HepG2 (cell line): ENCODE data around the gene MED1.

ENCODE experiments used
- ASH2L ChIP-seq: fragments of 300-600, 200-600 bp; sonication (generic); IDR thresholded peaks from 2 replicates; pipeline ENCODE4 v1.7.0; 2017; ENCODE audit warnings: low read depth, mild to moderate bottlenecking, moderate library complexity, mixed read lengths, low read length; ENCODE audit not compliant: insufficient read length
- CHD2 ChIP-seq: IDR thresholded peaks from 2 replicates; pipeline ENCODE4 v1.6.1; 2011; ENCODE audit warnings: low read depth, low read length, improper control_type of control experiment
- JUNB ChIP-seq: sonication (generic); formaldehyde crosslinking; IDR thresholded peaks from 2 replicates; pipeline ENCODE4 v1.8.0; 2022; ENCODE audit warnings: missing genetic modification reagents, mild to moderate bottlenecking, borderline replicate concordance
- SMAD1 ChIP-seq: sonication (generic); formaldehyde crosslinking; IDR thresholded peaks from 2 replicates; pipeline ENCODE4 v1.4.0; 2020; ENCODE audit warnings: missing genetic modification reagents, low read depth, mild to moderate bottlenecking, borderline replicate concordance
- YY1 ChIP-seq: IDR thresholded peaks from 2 replicates; pipeline ENCODE4 v1.6.1; 2011; ENCODE audit warnings: low read length, low read depth, moderate library complexity, mild to moderate bottlenecking; ENCODE audit not compliant: insufficient read depth, insufficient replicate concordance
- ZNF253 ChIP-seq: sonication (generic); formaldehyde crosslinking; IDR thresholded peaks from 2 replicates; pipeline ENCODE4 v1.8.0; 2022; ENCODE audit warnings: mild to moderate bottlenecking, missing genetic modification reagents, borderline replicate concordance
- ZNF350 ChIP-seq: sonication (generic); formaldehyde crosslinking; IDR thresholded peaks from 2 replicates; pipeline ENCODE4 v1.4.0; 2020; ENCODE audit warnings: mild to moderate bottlenecking, low read depth, missing genetic modification reagents, borderline replicate concordance
- TF ChIP-seq, protein P1 (sequence below): sonication (generic); formaldehyde crosslinking; IDR thresholded peaks from 2 replicates; pipeline ENCODE4 v1.5.0; 2020; ENCODE audit warnings: mild to moderate bottlenecking, missing genetic modification reagents, moderate library complexity

DNA sequence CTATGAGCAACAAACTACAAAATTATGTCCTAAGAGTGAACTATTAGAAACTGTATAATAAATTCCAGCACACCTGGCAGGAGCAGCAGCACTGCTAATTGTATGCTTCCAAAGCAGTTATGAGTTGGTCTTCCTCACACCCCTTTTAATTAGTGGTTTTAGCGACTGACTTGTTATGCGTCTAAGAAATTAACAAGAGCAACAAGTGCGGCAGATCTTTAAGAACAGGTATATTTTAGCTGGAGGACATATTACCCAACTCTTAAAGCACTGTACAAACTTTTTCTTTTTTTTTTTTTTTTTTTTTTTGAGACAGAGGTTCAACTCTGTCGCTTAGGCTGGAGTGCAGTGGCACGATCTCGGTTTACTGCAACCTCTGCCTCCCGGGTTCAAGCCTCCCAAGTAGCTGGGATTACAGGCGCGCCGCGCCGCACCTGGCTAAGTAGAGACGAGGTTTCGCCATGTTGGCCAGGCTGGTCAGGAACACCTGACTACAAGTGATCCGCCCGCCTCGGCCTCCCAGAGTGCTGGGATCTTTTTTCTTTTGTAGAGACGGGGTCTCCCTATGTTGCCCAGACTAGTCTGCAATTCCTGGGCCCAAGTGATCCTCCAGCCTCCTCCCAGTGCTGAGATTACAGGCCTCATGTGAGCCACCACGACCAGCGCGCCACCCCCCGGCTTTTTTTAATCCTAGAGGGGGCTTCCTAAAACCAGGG, 48.0 kb downstream of the MED1 start:
- TF ChIP-seq YY1: no peak
- TF ChIP-seq ZNF253 (CRISPR knock-in tag): no peak
- no peak for TF ChIP-seq SMAD1 (CRISPR knock-in tag)
- TF ChIP-seq, protein P1, sequence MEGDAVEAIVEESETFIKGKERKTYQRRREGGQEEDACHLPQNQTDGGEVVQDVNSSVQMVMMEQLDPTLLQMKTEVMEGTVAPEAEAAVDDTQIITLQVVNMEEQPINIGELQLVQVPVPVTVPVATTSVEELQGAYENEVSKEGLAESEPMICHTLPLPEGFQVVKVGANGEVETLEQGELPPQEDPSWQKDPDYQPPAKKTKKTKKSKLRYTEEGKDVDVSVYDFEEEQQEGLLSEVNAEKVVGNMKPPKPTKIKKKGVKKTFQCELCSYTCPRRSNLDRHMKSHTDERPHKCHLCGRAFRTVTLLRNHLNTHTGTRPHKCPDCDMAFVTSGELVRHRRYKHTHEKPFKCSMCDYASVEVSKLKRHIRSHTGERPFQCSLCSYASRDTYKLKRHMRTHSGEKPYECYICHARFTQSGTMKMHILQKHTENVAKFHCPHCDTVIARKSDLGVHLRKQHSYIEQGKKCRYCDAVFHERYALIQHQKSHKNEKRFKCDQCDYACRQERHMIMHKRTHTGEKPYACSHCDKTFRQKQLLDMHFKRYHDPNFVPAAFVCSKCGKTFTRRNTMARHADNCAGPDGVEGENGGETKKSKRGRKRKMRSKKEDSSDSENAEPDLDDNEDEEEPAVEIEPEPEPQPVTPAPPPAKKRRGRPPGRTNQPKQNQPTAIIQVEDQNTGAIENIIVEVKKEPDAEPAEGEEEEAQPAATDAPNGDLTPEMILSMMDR (CRISPR knock-in tag): no peak
- TF ChIP-seq ZNF350 (CRISPR knock-in tag): no peak
- no peak for TF ChIP-seq JUNB (CRISPR knock-in tag)
- no peak for TF ChIP-seq CHD2
- no peak for TF ChIP-seq ASH2L
